GM19239 (cell line): ENCODE results near the gene PTPN7.
"Not testable (repeated sequence)": the region's sequence is repeated elsewhere in the genome, so short reads cannot be mapped to it uniquely, and the experiment has no call there.

ENCODE experiments used
- DNase-seq: peaks from one replicate; pipeline ENCODE4 v3.0.0; 2011; ENCODE audit warnings: low spot score; ENCODE audit not compliant: insufficient read length
- FAIRE-seq: peaks from 2 replicates; lab custom pipeline; 2011; peaks lifted over from hg19 to GRCh38; lab: Jason Lieb, UNC

The PTPN7 gene

GRCh38 chr1:202113690-202114300, 46.6 kb downstream of the PTPN7 start:
- DNase-seq (no peak), FAIRE-seq (no peak)

GRCh38 chr1:202112859-202113689, 47.3 kb downstream of the PTPN7 start:
- no peak for DNase-seq
- no peak for FAIRE-seq

GRCh38 chr1:202111589-202111988, 48.8 kb downstream of the PTPN7 start:
- FAIRE-seq, DNase-seq: not testable (repeated sequence)

GRCh38 chr1:202110977-202111376, 49.4 kb downstream of the PTPN7 start:
- DNase-seq (no peak), FAIRE-seq (no peak)

GRCh38 chr1:202107801-202108731, 52.3 kb downstream of the PTPN7 start:
- no peak for DNase-seq
- FAIRE-seq: no peak

GRCh38 chr1:202107321-202107761, 53.1 kb downstream of the PTPN7 start:
- no peak for DNase-seq
- FAIRE-seq: no peak

- FAIRE-seq: no peak
- DNase-seq: no peak
Observed at GRCh38 chr1:202106340-202107254, 53.8 kb downstream of the PTPN7 start.

- FAIRE-seq (no peak), DNase-seq (no peak)
Observed at GRCh38 chr1:202105571-202106339, 54.6 kb downstream of the PTPN7 start.

- FAIRE-seq (no peak), DNase-seq (no peak)
Observed at GRCh38 chr1:202104073-202104472, 56.3 kb downstream of the PTPN7 start.

- DNase-seq (no peak), FAIRE-seq (no peak)
Observed at GRCh38 chr1:202101184-202101583, 59.2 kb downstream of the PTPN7 start.
